GM19025 (cell line): ENCODE measurements around the gene ZP3.
A peak's percentile ranks its signal among the peaks of the same experiment; 100 is the strongest.
"Not testable (repeated sequence)": the region's sequence is repeated elsewhere in the genome, so short reads cannot be mapped to it uniquely, and the experiment has no call there.

ENCODE experiments used
- ATAC-seq: cut with Tn5 transposase; IDR thresholded peaks from one replicate; pipeline ENCODE4 v1.9.1; 2021; ENCODE audit warnings: mild to moderate bottlenecking, low read depth, moderate library complexity; ENCODE audit not compliant: unreplicated experiment

Gene ZP3

GRCh38 chr7:76439120-76439888 lies 14.6 kb downstream of the ZP3 start:
- not testable (repeated sequence) for ATAC-seq

GRCh38 chr7:76440404-76440803 lies 15.7 kb downstream of the ZP3 start:
- not testable (repeated sequence) for ATAC-seq

- ATAC-seq = not testable (repeated sequence)
These were observed 17.0 kb downstream of the ZP3 start for GRCh38 chr7:76441792-76442191.

GRCh38 chr7:76442664-76443446 lies 18.1 kb downstream of the ZP3 start:
- ATAC-seq = not testable (repeated sequence)

GRCh38 chr7:76443846-76444245 lies 19.1 kb downstream of the ZP3 start:
- ATAC-seq = not testable (repeated sequence)

GRCh38 chr7:76445577-76446008 lies 20.8 kb downstream of the ZP3 start:
- peak; percentile 72 for ATAC-seq

- ATAC-seq = not testable (repeated sequence)
These were observed 32.3 kb downstream of the ZP3 start for GRCh38 chr7:76457017-76457416.

- not testable (repeated sequence) for ATAC-seq
These were observed 33.8 kb downstream of the ZP3 start for GRCh38 chr7:76458504-76458903.

- not testable (repeated sequence) for ATAC-seq
These were observed 36.0 kb downstream of the ZP3 start for GRCh38 chr7:76460767-76461166.

GRCh38 chr7:76461464-76462101 lies 36.8 kb downstream of the ZP3 start, which contains the start of gene DTX2:
Gene DTX2 (plus strand): TSS chr7:76461709. CDS start chr7:76480510, 18,801 bp downstream.
- peak; percentile 98 for ATAC-seq

- not testable (repeated sequence) for ATAC-seq
These were observed 37.6 kb downstream of the ZP3 start for GRCh38 chr7:76462271-76462882.

- not testable (repeated sequence) for ATAC-seq
These were observed 40.2 kb downstream of the ZP3 start for GRCh38 chr7:76464959-76465358.

GRCh38 chr7:76465950-76466349 lies 41.2 kb downstream of the ZP3 start:
- not testable (repeated sequence) for ATAC-seq

- peak; percentile 47 for ATAC-seq
These were observed 43.1 kb downstream of the ZP3 start for GRCh38 chr7:76467743-76468404.

- ATAC-seq = not testable (repeated sequence)
These were observed 46.9 kb downstream of the ZP3 start for GRCh38 chr7:76471556-76472221.

- ATAC-seq = not testable (repeated sequence)
These were observed 48.3 kb downstream of the ZP3 start for GRCh38 chr7:76473097-76473496.

GRCh38 chr7:76476280-76476679 lies 51.5 kb downstream of the ZP3 start:
- ATAC-seq = not testable (repeated sequence)

- not testable (repeated sequence) for ATAC-seq
These were observed 52.2 kb downstream of the ZP3 start for GRCh38 chr7:76476742-76477474.

- ATAC-seq = not testable (repeated sequence)
These were observed 54.9 kb downstream of the ZP3 start for GRCh38 chr7:76479628-76480027.
